ENCODE measurements around the gene SRMS. TPM values are rescaled to one million over a fixed set of nuclear protein-coding genes. Genes with fewer than 3 reads are reported as not detected.

Gene SRMS
- total and polyA plus RNA-seq, 2 of the 13 experiments (the other 11 are each of a cell fraction or from before 2014, with no cell fraction given), result not detected

GRCh38 chr20:63534831-63535651 is 12.5 kb downstream of the SRMS start:
- Histone ChIP-seq H3K4me2 (ENCODE audit: low read depth, low read length) (peak overlapping the region; percentile 54), H3K9ac (ENCODE audit: insufficient read depth, low read depth, low read length) (no peak overlapping the region), H3K4me3 (replicated peaks in 1 of 3; ENCODE audit: insufficient read depth in 1 of 3, low read depth in 2 of 3, low read length in 3 of 3) (peak overlapping the region in 2 of 3 experiments; percentile 2 to 53; a peak in 1 of 6 replicates), H3K9me3 (ENCODE audit: low read length) (no peaks in the 10 kb centered on the region), H3K4me1 (ENCODE audit: insufficient read depth, low read length) (peaks cover 45% of the 10 kb centered on the region), H3K79me2 (ENCODE audit: insufficient read depth, low read length) (no peaks in the 10 kb centered on the region), H2AFZ (ENCODE audit: low read length) (no peak overlapping the region), H4K20me1 (ENCODE audit: insufficient read depth, low read length) (no peaks in the 10 kb centered on the region), H3K27ac (ENCODE audit: extremely low read length, insufficient read depth, low read length) (no peak overlapping the region), H3K36me3 (replicated peaks in 1 of 2; ENCODE audit: control insufficient read depth in 1 of 2, insufficient read depth in 2 of 2, low read length in 2 of 2) (no peaks in the 10 kb centered on the region), H3K27me3 (ENCODE audit: control insufficient read depth in 1 of 2, insufficient read depth in 2 of 2, low read length in 2 of 2) (peaks cover 39 to 62% of the 10 kb centered on the region in 2 experiments)
- FAIRE-seq, result peak; percentile 28
- in situ Hi-C loops (cut with HindIII; ENCODE audit: extremely low pct_ligation_motif_present, low pct_unique_long_range_greater_than_20kb), result loop anchor here (5.0 kb wide), 1 partner anchor 42 kb away; no protein-coding TSS in a partner anchor
- DNase-seq (ENCODE audit: low spot score), result no peak
- WGBS (ENCODE audit: low lambda C conversion rate), result 7% methylated on average over 36 of the region's 49 CpGs
- no TSS peak for BruUV-seq (replicated peaks)
- peak; percentile 1; the same call in 1 of the 3 replicates for ATAC-seq
- POLR2A ChIA-PET, result interaction anchor here (0.8 to 2.7 kb wide), 5 partner anchors 12 to 92 kb away, joined by 3 to 9 read pairs (median 3); partner anchors contain the start of genes GMEB2, HELZ2 and PPDPF
- intact Hi-C loops (cut with micrococcal nuclease; ENCODE audit: unreplicated experiment), result loop anchor here (5.0 to 10.0 kb wide), 4 partner anchors 92 to 437 kb away; partner anchors contain the start of genes GMEB2, LIME1, RTEL1 and SLC2A4RG
- CTCF ChIA-PET (ENCODE audit: low intra/inter-chr PET ratio, low total read pairs), result no interaction called here
- TF ChIP-seq AHR (CRISPR knock-in tag; IDR thresholded peaks at IDR 0.05) (0 out of 2 replicates have a peak, but pooled peaks have one; percentile 17), NR2F6 (IDR thresholded peaks at IDR 0.05) (peak; percentile 16; the same call in 1 of the 2 replicates), NR2F6 (CRISPR knock-in tag; IDR thresholded peaks at IDR 0.05) (peak; percentile 62; the same call in 1 of the 2 replicates), TAF1 (CRISPR knock-in tag; IDR thresholded peaks at IDR 0.05) (peak; percentile 33; the same call in 1 of the 2 replicates), ARNTL (CRISPR knock-in tag; IDR thresholded peaks at IDR 0.05) (peak; percentile 51; the same call in 1 of the 2 replicates), ZNF501 (CRISPR knock-in tag; IDR thresholded peaks at IDR 0.05) (peak; percentile 56; the same call in 1 of the 2 replicates), SP2 (CRISPR knock-in tag; IDR thresholded peaks at IDR 0.05) (0 out of 2 replicates have a peak, but pooled peaks have one; percentile 28), ZNF318 (CRISPR knock-in tag; IDR thresholded peaks at IDR 0.05) (0 out of 2 replicates have a peak, but pooled peaks have one; percentile 45), THAP7 (CRISPR knock-in tag; IDR thresholded peaks at IDR 0.05) (0 out of 2 replicates have a peak, but pooled peaks have one; percentile 41), ZNF746 (CRISPR knock-in tag; IDR thresholded peaks at IDR 0.05) (0 out of 2 replicates have a peak, but pooled peaks have one; percentile 42), NRL (CRISPR knock-in tag; IDR thresholded peaks at IDR 0.05; ENCODE audit: borderline replicate concordance) (peak; percentile 74)
